HG03571 (cell line): ENCODE results near the gene DCUN1D2.

Experiments
- ATAC-seq: cut with Tn5 transposase; IDR thresholded peaks from one replicate; pipeline ENCODE4 v1.9.1; 2021; ENCODE audit not compliant: unreplicated experiment

The DCUN1D2 gene

GRCh38 chr13:113413178-113413897, 77.2 kb downstream of the DCUN1D2 start:
- no peak for ATAC-seq

GRCh38 chr13:113412440-113412839, 78.1 kb downstream of the DCUN1D2 start:
- no peak for ATAC-seq

GRCh38 chr13:113411216-113412023, 79.1 kb downstream of the DCUN1D2 start:
- no peak for ATAC-seq

GRCh38 chr13:113410472-113411201, 79.9 kb downstream of the DCUN1D2 start:
- no peak for ATAC-seq

- ATAC-seq, result no peak
Measured at GRCh38 chr13:113408562-113408961, 81.9 kb downstream of the DCUN1D2 start.

- no peak for ATAC-seq
Measured at GRCh38 chr13:113407531-113408393, 82.7 kb downstream of the DCUN1D2 start.

GRCh38 chr13:113407103-113407530, 83.4 kb downstream of the DCUN1D2 start:
- no peak for ATAC-seq

GRCh38 chr13:113406321-113407102, 84.0 kb downstream of the DCUN1D2 start:
- no peak for ATAC-seq
